Omental fat pad (tissue), 4 donors: ENCODE results near the gene GLIS1. TPM values are rescaled to one million over a fixed set of nuclear protein-coding genes. Genes with fewer than 3 reads are reported as not detected.

Source experiments
- ATAC-seq: fragments of 150-250 bp; one replicate; pipeline ENCODE4 v1.9.1; 2016; ENCODE audit warnings: mild to moderate bottlenecking, moderate library complexity; ENCODE audit not compliant: low FRiP score
- DNase-seq: peaks from one replicate; pipeline ENCODE4 v3.0.0-alpha.2; 2019; ENCODE audit warnings: low spot score
- total RNA-seq, 4 donors: library from RNA; depleted of rRNA; stranded (reverse); fragments of >200 nt; gene quantifications; one replicate each; pipeline ENCODE4 v1.1.0, GENCODE V29; 2016
- TF ChIP-seq, protein P1 (sequence below), 3 donors: fragments of 450-650 bp; IDR thresholded peaks; one replicate each; pipeline ENCODE4 v1.5.1; 2016 to 2017; ENCODE audit warnings: antibody characterized with exemption in 3 of 3, mild to moderate bottlenecking in 3 of 3, moderate library complexity in 2 of 3

The GLIS1 gene
- total RNA-seq, 4 donors from 2014 or later = 0.19 to 1.4 (median 0.75) TPM

DNA sequence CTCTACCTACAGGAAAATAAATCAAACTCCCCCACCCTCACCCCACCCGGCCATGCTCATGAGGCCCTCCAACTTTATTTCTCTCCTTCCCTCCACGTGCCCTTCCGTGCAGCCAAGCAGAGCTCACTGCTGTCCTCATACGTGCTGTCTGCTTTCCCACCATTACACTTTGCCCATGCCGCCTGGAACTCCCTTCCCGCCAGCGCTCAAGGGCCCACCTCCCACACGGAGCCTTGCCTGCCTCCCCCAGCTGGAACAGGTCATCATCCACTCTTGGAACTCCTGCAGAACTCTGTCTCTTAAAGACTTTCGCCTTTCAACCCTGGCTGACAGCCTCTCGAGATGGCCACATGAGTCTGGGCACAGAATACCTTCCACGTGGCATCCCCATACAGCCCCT is 42.4 kb downstream of the GLIS1 start:
- no peak for DNase-seq
- TF ChIP-seq, protein P1, sequence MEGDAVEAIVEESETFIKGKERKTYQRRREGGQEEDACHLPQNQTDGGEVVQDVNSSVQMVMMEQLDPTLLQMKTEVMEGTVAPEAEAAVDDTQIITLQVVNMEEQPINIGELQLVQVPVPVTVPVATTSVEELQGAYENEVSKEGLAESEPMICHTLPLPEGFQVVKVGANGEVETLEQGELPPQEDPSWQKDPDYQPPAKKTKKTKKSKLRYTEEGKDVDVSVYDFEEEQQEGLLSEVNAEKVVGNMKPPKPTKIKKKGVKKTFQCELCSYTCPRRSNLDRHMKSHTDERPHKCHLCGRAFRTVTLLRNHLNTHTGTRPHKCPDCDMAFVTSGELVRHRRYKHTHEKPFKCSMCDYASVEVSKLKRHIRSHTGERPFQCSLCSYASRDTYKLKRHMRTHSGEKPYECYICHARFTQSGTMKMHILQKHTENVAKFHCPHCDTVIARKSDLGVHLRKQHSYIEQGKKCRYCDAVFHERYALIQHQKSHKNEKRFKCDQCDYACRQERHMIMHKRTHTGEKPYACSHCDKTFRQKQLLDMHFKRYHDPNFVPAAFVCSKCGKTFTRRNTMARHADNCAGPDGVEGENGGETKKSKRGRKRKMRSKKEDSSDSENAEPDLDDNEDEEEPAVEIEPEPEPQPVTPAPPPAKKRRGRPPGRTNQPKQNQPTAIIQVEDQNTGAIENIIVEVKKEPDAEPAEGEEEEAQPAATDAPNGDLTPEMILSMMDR (IDR thresholded peaks at IDR 0.05) = no peak
- no peak for ATAC-seq

DNA sequence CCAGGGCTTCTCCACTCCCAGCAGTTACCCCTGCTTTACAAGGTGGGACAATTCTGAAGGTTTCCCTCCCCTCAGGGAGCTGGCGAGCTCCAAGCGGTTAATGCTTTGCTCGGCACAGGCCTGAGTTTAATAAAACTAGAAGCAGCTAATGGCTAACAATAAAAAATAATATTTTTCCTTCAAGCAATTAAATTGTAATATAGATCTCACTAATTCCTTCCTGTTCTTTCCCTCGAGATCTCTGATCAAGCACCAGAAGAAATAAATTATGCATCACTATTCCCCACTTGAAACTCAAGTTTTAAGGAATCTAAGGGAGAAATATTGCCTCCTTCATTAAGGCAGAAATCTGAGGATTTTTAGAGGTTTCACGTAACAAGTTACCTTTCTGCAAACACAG is 42.9 kb downstream of the GLIS1 start:
- ATAC-seq = no peak
- no peak for DNase-seq
- TF ChIP-seq, protein P1 (IDR thresholded peaks at IDR 0.05) = no peak

DNA sequence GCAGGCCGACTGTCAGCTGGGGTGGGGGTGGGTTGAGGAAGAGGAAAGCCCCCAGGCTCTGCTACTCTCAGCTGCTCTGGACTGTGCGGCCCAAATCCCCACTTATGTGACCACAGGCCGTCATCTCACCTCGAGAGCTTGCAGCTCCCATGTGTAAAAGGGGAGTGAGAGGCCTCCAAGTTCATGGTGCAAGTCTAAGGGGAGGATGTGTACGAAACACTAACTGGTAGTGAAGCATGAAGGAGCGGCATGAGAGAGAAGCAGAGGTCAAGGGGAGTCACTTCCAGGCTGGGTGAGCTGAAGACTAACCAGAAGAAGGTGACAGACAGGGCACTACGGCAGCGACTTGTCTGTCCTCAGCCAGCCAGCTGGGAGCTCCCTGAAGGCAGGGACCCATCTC is 43.8 kb downstream of the GLIS1 start:
- no peak for DNase-seq
- TF ChIP-seq, protein P1 (IDR thresholded peaks at IDR 0.05) = no peak
- no peak for ATAC-seq

DNA sequence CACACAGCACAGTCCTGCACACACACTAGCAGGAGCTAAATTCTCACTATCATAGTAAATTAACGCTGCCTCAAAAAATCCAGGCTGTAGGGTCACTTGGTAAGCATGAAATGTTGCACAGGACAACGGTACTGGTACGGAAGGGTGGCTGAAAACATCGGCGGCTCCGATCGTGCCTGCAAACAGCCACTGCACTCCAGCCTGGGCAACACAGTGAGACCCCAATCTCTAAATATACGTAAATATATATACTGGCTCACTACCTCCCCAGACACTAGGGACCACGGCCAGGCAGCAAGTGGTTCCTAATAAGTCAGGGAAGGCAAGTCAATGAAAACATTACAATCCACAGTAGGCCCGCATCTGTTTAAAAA is 44.3 kb downstream of the GLIS1 start:
- no peak for ATAC-seq
- no peak for DNase-seq

DNA sequence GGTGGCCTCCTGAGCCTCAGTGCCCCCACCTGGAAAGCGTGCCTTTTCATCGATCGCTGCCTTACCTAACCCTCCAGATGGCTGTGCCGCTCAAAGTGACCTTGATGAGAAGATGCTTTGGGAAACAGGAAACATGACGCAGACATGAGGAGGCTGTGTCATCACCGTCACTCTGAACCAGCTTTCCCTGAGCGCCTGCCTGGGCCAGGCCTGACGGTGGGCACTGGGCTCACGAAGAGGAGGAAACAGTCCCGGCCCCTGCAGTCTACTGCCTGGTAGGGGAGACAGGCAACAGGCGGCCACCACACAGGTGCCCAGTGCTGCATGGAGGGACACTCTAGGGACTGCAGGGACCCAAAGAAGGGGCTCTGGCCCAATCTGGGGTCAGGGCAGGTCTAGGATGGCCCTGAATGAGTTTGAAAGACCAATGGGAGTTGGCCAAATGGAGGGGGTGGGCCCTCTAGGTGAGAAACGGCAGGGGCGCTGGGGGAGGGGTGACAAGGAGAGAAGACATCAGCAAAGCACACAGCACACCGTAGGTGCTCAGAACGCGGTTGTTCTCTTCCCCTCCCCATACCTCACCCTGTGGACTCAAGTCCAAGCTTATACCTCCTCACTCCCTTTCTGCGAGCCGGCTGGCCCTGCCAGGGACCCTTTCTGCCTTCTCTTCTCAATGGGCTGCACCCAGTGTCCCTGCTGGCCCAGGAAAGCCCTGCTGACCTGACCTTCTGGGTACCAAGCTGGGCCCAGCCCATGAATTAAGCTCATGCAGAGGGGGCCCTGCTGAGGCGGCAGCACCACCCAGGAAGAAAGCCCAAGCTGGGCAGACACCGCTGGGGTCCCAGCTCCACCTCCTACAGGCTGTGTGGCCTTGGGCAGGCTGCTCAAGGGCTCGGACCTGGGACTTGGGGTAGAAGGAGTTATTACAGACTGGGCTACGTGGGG is 44.9 kb downstream of the GLIS1 start:
- ATAC-seq (no peak), DNase-seq (no peak)
- TF ChIP-seq, protein P1 (IDR thresholded peaks at IDR 0.05) = no peak

More for the DNA sequence above, 44.3 kb downstream of the GLIS1 start:
- TF ChIP-seq, protein P1 (IDR thresholded peaks at IDR 0.05) = no peak

DNA sequence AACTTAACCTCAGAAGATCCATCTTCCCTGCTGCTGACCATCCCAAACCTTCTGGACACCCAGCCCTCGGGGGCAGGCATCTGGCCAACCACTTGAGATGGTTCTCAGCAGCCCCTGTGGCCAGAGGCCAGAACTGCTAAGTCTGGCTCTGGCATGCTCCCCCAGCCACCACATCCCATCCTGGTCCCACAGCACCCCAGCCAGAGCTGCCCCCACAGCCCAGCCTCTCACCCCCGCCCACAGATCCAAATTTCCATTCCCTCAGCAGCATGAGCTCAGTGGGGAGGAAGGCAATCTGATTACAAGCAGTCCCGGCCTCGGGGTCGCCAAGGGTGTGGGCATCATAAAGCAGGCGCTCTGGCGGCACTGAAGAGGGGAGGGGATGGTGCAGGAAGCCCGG is 45.6 kb downstream of the GLIS1 start:
- DNase-seq (no peak), ATAC-seq (no peak)
- TF ChIP-seq, protein P1 (IDR thresholded peaks at IDR 0.05) = no peak

DNA sequence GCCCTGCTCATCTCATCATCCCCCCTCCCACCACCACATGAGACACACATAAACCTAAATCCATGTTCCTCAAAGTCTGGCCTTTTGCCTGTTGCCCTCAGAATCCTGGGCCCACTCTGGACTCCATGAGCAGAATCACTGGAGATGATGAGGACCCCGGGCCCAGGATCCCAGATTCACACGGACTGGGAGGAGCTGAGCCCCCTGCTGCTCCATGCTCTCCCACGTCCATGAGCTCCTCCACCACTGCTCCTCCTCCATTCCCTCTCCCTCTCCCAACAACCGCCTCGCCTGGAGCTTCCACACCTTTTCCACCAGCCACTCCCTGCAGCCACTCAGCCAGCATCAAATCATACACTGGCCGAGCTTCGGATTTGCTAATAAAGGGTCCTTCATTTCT is 47.6 kb downstream of the GLIS1 start:
- TF ChIP-seq, protein P1 (IDR thresholded peaks at IDR 0.05) = no peak
- ATAC-seq (no peak), DNase-seq (no peak)
